Endothelial cell of umbilical vein (primary cell): ENCODE measurements around the gene TFF1. TPM values are rescaled to one million over a fixed set of nuclear protein-coding genes. Genes with fewer than 3 reads are reported as not detected.

ENCODE experiments used
- BruUV-seq: library from RNA; stranded (reverse); fragments of 400-500 nt; replicated peaks from 2 replicates; lab custom pipeline; 2021; lab: Mats Ljungman, UMichigan
- CTCF ChIA-PET: fragments of 300-600, 350-600 bp; sonication (Branson Sonifier 250); formaldehyde crosslinking; loops from one replicate; lab custom pipeline; 2021; ENCODE audit warnings: antibody characterized with exemption, inconsistent platforms; lab: Charles Lee
- POLR2A ChIA-PET: fragments of 300-600, 350-600 bp; sonication (Branson Sonifier 250); formaldehyde crosslinking; loops from one replicate; lab custom pipeline; 2021; ENCODE audit warnings: antibody characterized with exemption, inconsistent platforms; lab: Charles Lee
- DNase-seq: peaks from one replicate; pipeline ENCODE4 v3.0.0-alpha.2; 2011; ENCODE audit warnings: low read depth, low spot score
- FAIRE-seq: peaks from 2 replicates; lab custom pipeline; 2011; peaks lifted over from hg19 to GRCh38; lab: Jason Lieb, UNC
- H2AFZ ChIP-seq: 2 replicates; pipeline ENCODE4 v1.6.0; 2012; ENCODE audit warnings: low read depth, low read length, control low read depth, inconsistent platforms
- H3K27ac ChIP-seq: 2 replicates; pipeline ENCODE4 v1.5.1; 2011; ENCODE audit warnings: low read depth, mild to moderate bottlenecking, control low read depth, low read length, moderate library complexity; ENCODE audit not compliant: insufficient read depth
- H3K27me3 ChIP-seq, 2 experiments: 2 replicates each; pipeline versions ENCODE4 v1.6.0 to v1.6.1; 2011; ENCODE audit warnings: low read length in 2 of 2, mixed read lengths in 1 of 2; ENCODE audit not compliant: control insufficient read depth in 2 of 2, insufficient read depth in 2 of 2
- H3K36me3 ChIP-seq, 2 experiments: 2 replicates in 1 of 2; 3 replicates in 1 of 2; pipeline ENCODE4 v1.5.1; 2011; ENCODE audit warnings: low read length in 2 of 2, mild to moderate bottlenecking in 1 of 2, moderate library complexity in 1 of 2; ENCODE audit not compliant: control insufficient read depth in 2 of 2, insufficient read depth in 2 of 2; ENCODE audit errors: extremely low read depth in 1 of 2
- H3K4me1 ChIP-seq: 3 replicates; pipeline ENCODE4 v1.5.1; 2011; ENCODE audit warnings: mild to moderate bottlenecking, low read length; ENCODE audit not compliant: control insufficient read depth, insufficient read depth; ENCODE audit errors: extremely low read depth
- H3K4me2 ChIP-seq: 2 replicates; pipeline ENCODE4 v1.6.1; 2011; ENCODE audit warnings: low read length, control low read depth, mixed read lengths; ENCODE audit not compliant: insufficient read depth
- H3K4me3 ChIP-seq, 3 experiments: fragments of 200-600 bp in 1 of 3; sonication (generic), shearing (Covaris generic) in 1 of 3; replicated peaks in 1 of 3; 2 replicates each; pipeline ENCODE4 v1.5.1; 2011 to 2016; ENCODE audit warnings: control low read depth in 3 of 3, low read length in 3 of 3, mild to moderate bottlenecking in 2 of 3, inconsistent platforms in 1 of 3, low read depth in 1 of 3, moderate library complexity in 1 of 3; ENCODE audit not compliant: insufficient read depth in 1 of 3
- H3K79me2 ChIP-seq: 2 replicates; pipeline ENCODE4 v1.6.0; 2012; ENCODE audit warnings: low read length, inconsistent platforms; ENCODE audit not compliant: control insufficient read depth, insufficient read depth
- H3K9ac ChIP-seq: replicated peaks from 2 replicates; pipeline ENCODE3; 2011; ENCODE audit warnings: low read length, control low read depth; ENCODE audit not compliant: insufficient read depth; ENCODE audit errors: extremely low read depth
- H3K9me1 ChIP-seq: replicated peaks from 3 replicates; pipeline ENCODE4 v1.6.0; 2011; ENCODE audit warnings: mild to moderate bottlenecking, low read length; ENCODE audit not compliant: control insufficient read depth, insufficient read depth; ENCODE audit errors: extremely low read depth
- H3K9me3 ChIP-seq: replicated peaks from 2 replicates; pipeline ENCODE4 v1.5.1; 2012; ENCODE audit warnings: low read length, inconsistent platforms; ENCODE audit not compliant: control insufficient read depth, insufficient read depth
- H4K20me1 ChIP-seq: replicated peaks from 2 replicates; pipeline ENCODE3; 2011; ENCODE audit warnings: mild to moderate bottlenecking, low read length; ENCODE audit not compliant: control insufficient read depth, insufficient read depth; ENCODE audit errors: extremely low read depth
- CTCF ChIP-seq, 2 donors: IDR thresholded peaks; 1 replicate in 1 of 2; 2 replicates in 1 of 2; pipeline ENCODE4 v1.5.1; 2011; ENCODE audit warnings: low read length in 2 of 2, mild to moderate bottlenecking in 2 of 2, moderate library complexity in 2 of 2, control low read depth in 1 of 2, inconsistent platforms in 1 of 2, low read depth in 1 of 2; ENCODE audit not compliant: insufficient read depth in 1 of 2; ENCODE audit errors: extremely low read depth in 1 of 2
- EZH2 ChIP-seq: IDR thresholded peaks from 2 replicates; pipeline ENCODE4 v1.6.1; 2012; ENCODE audit warnings: borderline replicate concordance, low read depth, mild to moderate bottlenecking, moderate library complexity, low read length, inconsistent platforms; ENCODE audit not compliant: severe bottlenecking
- FOS ChIP-seq: IDR thresholded peaks from 2 replicates; pipeline ENCODE4 v1.6.1; 2011; ENCODE audit warnings: mild to moderate bottlenecking, low read length, moderate library complexity, borderline replicate concordance; ENCODE audit not compliant: insufficient read depth
- GATA2 ChIP-seq: IDR thresholded peaks from 2 replicates; pipeline ENCODE4 v1.7.0; 2011; ENCODE audit warnings: low read depth, mild to moderate bottlenecking, moderate library complexity, mixed read lengths, low read length; ENCODE audit not compliant: insufficient read length, insufficient read depth
- JUN ChIP-seq: IDR thresholded peaks from 2 replicates; pipeline ENCODE4 v1.6.1; 2011; ENCODE audit warnings: borderline replicate concordance, low read depth; ENCODE audit not compliant: insufficient read length, insufficient read depth
- MAX ChIP-seq: IDR thresholded peaks from 2 replicates; pipeline ENCODE4 v1.6.1; 2011; ENCODE audit not compliant: insufficient read depth, insufficient read length
- MYC ChIP-seq: IDR thresholded peaks from one replicate; pipeline ENCODE4 v1.6.1; 2011; ENCODE audit warnings: mild to moderate bottlenecking, low read depth, low read length
- POLR2A ChIP-seq: IDR thresholded peaks from 2 replicates; pipeline ENCODE4 v1.6.1; 2012; ENCODE audit warnings: low read depth, mild to moderate bottlenecking, control low read depth, low read length
- POLR2AphosphoS5 ChIP-seq: IDR thresholded peaks from 2 replicates; pipeline ENCODE4 v1.6.1; 2012; ENCODE audit warnings: low read depth, mild to moderate bottlenecking, control low read depth, low read length, moderate library complexity; ENCODE audit not compliant: insufficient read depth
- dilution Hi-C: fragments of 300-500 bp; cut with MboI; formaldehyde crosslinking; loops from one replicate; pipeline ENCODE4 v1.15.0; 2019; ENCODE audit warnings: low sequenced_read_pairs; ENCODE audit not compliant: extremely low pct_ligation_motif_present
- intact Hi-C: fragments of 100-400 bp; cut with micrococcal nuclease; formaldehyde crosslinking; loops from one replicate; pipeline ENCODE4 v1.10.0; 2022
- polyA plus RNA-seq, 4 experiments: library from polyadenylated mRNA; depleted of rRNA in 3 of 4; stranded (reverse) in 3 of 4; unstranded in 1 of 4; fragments of >200 nt; gene quantifications; 2 replicates each; pipeline versions ENCODE4 v1.2.1 to v1.2.3, GENCODE V29; 2011 to 2012; ENCODE audit warnings: missing spikeins in 1 of 4
- total RNA-seq: library from RNA; stranded (reverse); gene quantifications from 2 replicates; pipeline ENCODE4 v1.2.3, GENCODE V29; 2021

The TFF1 gene
- total and polyA plus RNA-seq, 2 donors (not counting 3 experiments of a cell fraction or from before 2014, with no cell fraction given), result not detected

DNA sequence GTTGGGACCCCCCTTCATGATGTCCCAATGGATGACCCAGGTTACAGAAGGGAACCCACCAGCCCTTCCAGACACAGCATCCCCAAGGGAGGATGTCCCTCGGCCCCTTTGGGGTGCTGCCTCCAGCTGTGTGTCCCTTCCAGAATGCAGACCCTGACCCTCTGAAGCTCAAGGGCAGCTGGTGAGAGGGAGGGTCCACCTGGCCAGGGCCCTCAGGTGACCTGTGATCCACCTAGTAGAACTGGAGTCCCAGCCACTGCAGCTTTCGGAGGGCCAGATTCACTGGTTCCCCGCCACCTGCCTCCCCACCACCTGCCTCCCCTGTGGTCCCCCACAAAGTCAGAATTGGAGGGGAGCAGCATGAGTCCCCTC is 9.6 kb upstream of the TFF1 start:
- intact Hi-C loops (no loop called here), dilution Hi-C loops (no loop called here)
- no peaks in the 10 kb centered on the region for H3K79me2 ChIP-seq
- no peak overlapping the region for H2AFZ ChIP-seq
- DNase-seq (no peak), FAIRE-seq (no peak)
- no peaks in the 10 kb centered on the region for H3K4me1 ChIP-seq
- H3K9me3 ChIP-seq, result no peaks in the 10 kb centered on the region
- no peak overlapping the region for H3K27ac ChIP-seq
- no peaks in the 10 kb centered on the region for H4K20me1 ChIP-seq
- no TSS peak for BruUV-seq
- no peak overlapping the region for H3K4me3 ChIP-seq
- POLR2A ChIA-PET, result no interaction called here
- no peak overlapping the region for H3K9ac ChIP-seq
- no peaks in the 10 kb centered on the region for H3K27me3 ChIP-seq
- TF ChIP-seq CTCF (IDR thresholded peaks at IDR 0.05; ENCODE audit: extremely low read depth in 1 of 2, insufficient read depth in 1 of 2, low read depth in 1 of 2, low read length in 2 of 2) (no peak), MAX (no peak), MYC (no peak), POLR2AphosphoS5 (no peak), EZH2 (no peak), JUN (no peak), GATA2 (no peak), POLR2A (no peak), FOS (no peak)
- CTCF ChIA-PET, result interaction anchor here (1.0 kb wide), 1 partner anchor 14 kb away, joined by 3 read pairs; no protein-coding TSS in a partner anchor
- H3K36me3 ChIP-seq, result no peaks in the 10 kb centered on the region
- no peak overlapping the region for H3K4me2 ChIP-seq
- H3K9me1 ChIP-seq, result no peaks in the 10 kb centered on the region
